ENCODE data around the gene AUTS2. TPM values are rescaled to one million over a fixed set of nuclear protein-coding genes. Genes with fewer than 3 reads are reported as not detected.
A peak's percentile ranks its signal among the peaks of the same experiment; 100 is the strongest.

The AUTS2 gene
- total and polyA plus RNA-seq, 10 of the 15 experiments (the other 5 are each of a cell fraction or from before 2014, with no cell fraction given): 6.4 to 55.6 (median 21.6) TPM

DNA sequence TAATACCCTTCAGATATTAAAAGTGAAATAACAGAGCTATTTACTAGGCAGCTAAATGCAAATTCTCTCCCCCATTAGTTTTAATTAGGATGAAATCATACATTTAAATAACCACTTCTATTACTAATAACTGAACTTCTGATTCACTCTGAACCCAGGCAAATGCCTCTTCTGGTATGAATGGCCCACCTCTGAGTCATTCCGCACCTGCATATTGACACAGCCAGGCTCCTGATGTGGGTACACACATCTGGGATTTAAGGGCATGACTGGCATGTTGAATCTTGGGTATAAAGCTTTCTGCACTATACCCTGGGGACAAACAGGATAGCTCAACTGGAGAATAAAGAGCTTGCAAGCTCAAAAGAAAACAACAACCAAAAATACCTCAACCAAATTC is 140.9 kb downstream of the AUTS2 start (continued):
- TF ChIP-seq, protein P1, sequence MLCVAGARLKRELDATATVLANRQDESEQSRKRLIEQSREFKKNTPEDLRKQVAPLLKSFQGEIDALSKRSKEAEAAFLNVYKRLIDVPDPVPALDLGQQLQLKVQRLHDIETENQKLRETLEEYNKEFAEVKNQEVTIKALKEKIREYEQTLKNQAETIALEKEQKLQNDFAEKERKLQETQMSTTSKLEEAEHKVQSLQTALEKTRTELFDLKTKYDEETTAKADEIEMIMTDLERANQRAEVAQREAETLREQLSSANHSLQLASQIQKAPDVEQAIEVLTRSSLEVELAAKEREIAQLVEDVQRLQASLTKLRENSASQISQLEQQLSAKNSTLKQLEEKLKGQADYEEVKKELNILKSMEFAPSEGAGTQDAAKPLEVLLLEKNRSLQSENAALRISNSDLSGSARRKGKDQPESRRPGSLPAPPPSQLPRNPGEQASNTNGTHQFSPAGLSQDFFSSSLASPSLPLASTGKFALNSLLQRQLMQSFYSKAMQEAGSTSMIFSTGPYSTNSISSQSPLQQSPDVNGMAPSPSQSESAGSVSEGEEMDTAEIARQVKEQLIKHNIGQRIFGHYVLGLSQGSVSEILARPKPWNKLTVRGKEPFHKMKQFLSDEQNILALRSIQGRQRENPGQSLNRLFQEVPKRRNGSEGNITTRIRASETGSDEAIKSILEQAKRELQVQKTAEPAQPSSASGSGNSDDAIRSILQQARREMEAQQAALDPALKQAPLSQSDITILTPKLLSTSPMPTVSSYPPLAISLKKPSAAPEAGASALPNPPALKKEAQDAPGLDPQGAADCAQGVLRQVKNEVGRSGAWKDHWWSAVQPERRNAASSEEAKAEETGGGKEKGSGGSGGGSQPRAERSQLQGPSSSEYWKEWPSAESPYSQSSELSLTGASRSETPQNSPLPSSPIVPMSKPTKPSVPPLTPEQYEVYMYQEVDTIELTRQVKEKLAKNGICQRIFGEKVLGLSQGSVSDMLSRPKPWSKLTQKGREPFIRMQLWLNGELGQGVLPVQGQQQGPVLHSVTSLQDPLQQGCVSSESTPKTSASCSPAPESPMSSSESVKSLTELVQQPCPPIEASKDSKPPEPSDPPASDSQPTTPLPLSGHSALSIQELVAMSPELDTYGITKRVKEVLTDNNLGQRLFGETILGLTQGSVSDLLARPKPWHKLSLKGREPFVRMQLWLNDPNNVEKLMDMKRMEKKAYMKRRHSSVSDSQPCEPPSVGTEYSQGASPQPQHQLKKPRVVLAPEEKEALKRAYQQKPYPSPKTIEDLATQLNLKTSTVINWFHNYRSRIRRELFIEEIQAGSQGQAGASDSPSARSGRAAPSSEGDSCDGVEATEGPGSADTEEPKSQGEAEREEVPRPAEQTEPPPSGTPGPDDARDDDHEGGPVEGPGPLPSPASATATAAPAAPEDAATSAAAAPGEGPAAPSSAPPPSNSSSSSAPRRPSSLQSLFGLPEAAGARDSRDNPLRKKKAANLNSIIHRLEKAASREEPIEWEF (IDR thresholded peaks at IDR 0.05; ENCODE audit: insufficient replicate concordance, low read depth, low read length): no peak
- peak; percentile 57; the same call in 1 of the 2 replicates for TF ChIP-seq NBN (IDR thresholded peaks at IDR 0.05)
- peak; percentile 100 for TF ChIP-seq JUNB (IDR thresholded peaks at IDR 0.05)
- TF ChIP-seq, protein P2, sequence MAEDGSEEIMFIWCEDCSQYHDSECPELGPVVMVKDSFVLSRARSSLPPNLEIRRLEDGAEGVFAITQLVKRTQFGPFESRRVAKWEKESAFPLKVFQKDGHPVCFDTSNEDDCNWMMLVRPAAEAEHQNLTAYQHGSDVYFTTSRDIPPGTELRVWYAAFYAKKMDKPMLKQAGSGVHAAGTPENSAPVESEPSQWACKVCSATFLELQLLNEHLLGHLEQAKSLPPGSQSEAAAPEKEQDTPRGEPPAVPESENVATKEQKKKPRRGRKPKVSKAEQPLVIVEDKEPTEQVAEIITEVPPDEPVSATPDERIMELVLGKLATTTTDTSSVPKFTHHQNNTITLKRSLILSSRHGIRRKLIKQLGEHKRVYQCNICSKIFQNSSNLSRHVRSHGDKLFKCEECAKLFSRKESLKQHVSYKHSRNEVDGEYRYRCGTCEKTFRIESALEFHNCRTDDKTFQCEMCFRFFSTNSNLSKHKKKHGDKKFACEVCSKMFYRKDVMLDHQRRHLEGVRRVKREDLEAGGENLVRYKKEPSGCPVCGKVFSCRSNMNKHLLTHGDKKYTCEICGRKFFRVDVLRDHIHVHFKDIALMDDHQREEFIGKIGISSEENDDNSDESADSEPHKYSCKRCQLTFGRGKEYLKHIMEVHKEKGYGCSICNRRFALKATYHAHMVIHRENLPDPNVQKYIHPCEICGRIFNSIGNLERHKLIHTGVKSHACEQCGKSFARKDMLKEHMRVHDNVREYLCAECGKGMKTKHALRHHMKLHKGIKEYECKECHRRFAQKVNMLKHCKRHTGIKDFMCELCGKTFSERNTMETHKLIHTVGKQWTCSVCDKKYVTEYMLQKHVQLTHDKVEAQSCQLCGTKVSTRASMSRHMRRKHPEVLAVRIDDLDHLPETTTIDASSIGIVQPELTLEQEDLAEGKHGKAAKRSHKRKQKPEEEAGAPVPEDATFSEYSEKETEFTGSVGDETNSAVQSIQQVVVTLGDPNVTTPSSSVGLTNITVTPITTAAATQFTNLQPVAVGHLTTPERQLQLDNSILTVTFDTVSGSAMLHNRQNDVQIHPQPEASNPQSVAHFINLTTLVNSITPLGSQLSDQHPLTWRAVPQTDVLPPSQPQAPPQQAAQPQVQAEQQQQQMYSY (CRISPR knock-in tag; IDR thresholded peaks at IDR 0.05): 0 out of 2 replicates have a peak, but pooled peaks have one; percentile 20
- TF ChIP-seq MEF2B (IDR thresholded peaks at IDR 0.05; ENCODE audit: partially characterized antibody, poor library complexity, severe bottlenecking): peak; percentile 98
- no peak; the same call in 1 of the 2 replicates for TF ChIP-seq CBX5 (IDR thresholded peaks at IDR 0.05; ENCODE audit: low read depth)
- TF ChIP-seq, protein P3, sequence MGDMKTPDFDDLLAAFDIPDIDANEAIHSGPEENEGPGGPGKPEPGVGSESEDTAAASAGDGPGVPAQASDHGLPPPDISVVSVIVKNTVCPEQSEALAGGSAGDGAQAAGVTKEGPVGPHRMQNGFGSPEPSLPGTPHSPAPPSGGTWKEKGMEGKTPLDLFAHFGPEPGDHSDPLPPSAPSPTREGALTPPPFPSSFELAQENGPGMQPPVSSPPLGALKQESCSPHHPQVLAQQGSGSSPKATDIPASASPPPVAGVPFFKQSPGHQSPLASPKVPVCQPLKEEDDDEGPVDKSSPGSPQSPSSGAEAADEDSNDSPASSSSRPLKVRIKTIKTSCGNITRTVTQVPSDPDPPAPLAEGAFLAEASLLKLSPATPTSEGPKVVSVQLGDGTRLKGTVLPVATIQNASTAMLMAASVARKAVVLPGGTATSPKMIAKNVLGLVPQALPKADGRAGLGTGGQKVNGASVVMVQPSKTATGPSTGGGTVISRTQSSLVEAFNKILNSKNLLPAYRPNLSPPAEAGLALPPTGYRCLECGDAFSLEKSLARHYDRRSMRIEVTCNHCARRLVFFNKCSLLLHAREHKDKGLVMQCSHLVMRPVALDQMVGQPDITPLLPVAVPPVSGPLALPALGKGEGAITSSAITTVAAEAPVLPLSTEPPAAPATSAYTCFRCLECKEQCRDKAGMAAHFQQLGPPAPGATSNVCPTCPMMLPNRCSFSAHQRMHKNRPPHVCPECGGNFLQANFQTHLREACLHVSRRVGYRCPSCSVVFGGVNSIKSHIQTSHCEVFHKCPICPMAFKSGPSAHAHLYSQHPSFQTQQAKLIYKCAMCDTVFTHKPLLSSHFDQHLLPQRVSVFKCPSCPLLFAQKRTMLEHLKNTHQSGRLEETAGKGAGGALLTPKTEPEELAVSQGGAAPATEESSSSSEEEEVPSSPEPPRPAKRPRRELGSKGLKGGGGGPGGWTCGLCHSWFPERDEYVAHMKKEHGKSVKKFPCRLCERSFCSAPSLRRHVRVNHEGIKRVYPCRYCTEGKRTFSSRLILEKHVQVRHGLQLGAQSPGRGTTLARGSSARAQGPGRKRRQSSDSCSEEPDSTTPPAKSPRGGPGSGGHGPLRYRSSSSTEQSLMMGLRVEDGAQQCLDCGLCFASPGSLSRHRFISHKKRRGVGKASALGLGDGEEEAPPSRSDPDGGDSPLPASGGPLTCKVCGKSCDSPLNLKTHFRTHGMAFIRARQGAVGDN (IDR thresholded peaks at IDR 0.05): peak; percentile 58; the same call in 1 of the 2 replicates
- TF ChIP-seq RAD51 (IDR thresholded peaks at IDR 0.05): no peak; the same call in 1 of the 2 replicates
- peak; percentile 98 for TF ChIP-seq MEF2A (IDR thresholded peaks at IDR 0.05; ENCODE audit: insufficient read depth, low read depth, low read length)
- TF ChIP-seq, protein P4, sequence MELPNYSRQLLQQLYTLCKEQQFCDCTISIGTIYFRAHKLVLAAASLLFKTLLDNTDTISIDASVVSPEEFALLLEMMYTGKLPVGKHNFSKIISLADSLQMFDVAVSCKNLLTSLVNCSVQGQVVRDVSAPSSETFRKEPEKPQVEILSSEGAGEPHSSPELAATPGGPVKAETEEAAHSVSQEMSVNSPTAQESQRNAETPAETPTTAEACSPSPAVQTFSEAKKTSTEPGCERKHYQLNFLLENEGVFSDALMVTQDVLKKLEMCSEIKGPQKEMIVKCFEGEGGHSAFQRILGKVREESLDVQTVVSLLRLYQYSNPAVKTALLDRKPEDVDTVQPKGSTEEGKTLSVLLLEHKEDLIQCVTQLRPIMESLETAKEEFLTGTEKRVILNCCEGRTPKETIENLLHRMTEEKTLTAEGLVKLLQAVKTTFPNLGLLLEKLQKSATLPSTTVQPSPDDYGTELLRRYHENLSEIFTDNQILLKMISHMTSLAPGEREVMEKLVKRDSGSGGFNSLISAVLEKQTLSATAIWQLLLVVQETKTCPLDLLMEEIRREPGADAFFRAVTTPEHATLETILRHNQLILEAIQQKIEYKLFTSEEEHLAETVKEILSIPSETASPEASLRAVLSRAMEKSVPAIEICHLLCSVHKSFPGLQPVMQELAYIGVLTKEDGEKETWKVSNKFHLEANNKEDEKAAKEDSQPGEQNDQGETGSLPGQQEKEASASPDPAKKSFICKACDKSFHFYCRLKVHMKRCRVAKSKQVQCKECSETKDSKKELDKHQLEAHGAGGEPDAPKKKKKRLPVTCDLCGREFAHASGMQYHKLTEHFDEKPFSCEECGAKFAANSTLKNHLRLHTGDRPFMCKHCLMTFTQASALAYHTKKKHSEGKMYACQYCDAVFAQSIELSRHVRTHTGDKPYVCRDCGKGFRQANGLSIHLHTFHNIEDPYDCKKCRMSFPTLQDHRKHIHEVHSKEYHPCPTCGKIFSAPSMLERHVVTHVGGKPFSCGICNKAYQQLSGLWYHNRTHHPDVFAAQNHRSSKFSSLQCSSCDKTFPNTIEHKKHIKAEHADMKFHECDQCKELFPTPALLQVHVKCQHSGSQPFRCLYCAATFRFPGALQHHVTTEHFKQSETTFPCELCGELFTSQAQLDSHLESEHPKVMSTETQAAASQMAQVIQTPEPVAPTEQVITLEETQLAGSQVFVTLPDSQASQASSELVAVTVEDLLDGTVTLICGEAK (IDR thresholded peaks at IDR 0.05; ENCODE audit: borderline replicate concordance): no peak
- TF ChIP-seq POLR2A (IDR thresholded peaks at IDR 0.05; ENCODE audit: low read depth, low read length): no peak
- TF ChIP-seq MYC (IDR thresholded peaks at IDR 0.05; ENCODE audit: insufficient read depth, insufficient read length, insufficient replicate concordance, low read length, severe bottlenecking): no peak

Data from GM12878 (cell line).